GM12878 (cell line): ENCODE measurements around the gene NTN1.

ENCODE experiments used
- ASH2L ChIP-seq: fragments of 300-600, 200-600 bp; sonication (generic); IDR thresholded peaks from 2 replicates; pipeline ENCODE4 v1.6.1; 2017; ENCODE audit warnings: low read depth, mild to moderate bottlenecking, borderline replicate concordance
- CTCF ChIP-seq, 3 experiments: IDR thresholded peaks in 2 of 3; conservative IDR thresholded peaks in 1 of 3; 2 replicates each; pipeline ENCODE4 v1.5.1; 2011; ENCODE audit warnings: low read depth in 3 of 3, low read length in 3 of 3, mild to moderate bottlenecking in 3 of 3, control low read depth in 2 of 3, moderate library complexity in 2 of 3, inconsistent platforms in 1 of 3, mixed read lengths in 1 of 3; ENCODE audit not compliant: control insufficient read depth in 2 of 3, insufficient read depth in 1 of 3; ENCODE audit errors: extremely low read depth in 1 of 3
- JUND ChIP-seq: IDR thresholded peaks from 2 replicates; pipeline ENCODE4 v1.6.1; 2012; ENCODE audit warnings: low read depth, mild to moderate bottlenecking, low read length, improper control_type of control experiment, moderate library complexity
- SUPT20H ChIP-seq: IDR thresholded peaks from 2 replicates; pipeline ENCODE4 v1.6.1; 2011; ENCODE audit warnings: low read depth, mild to moderate bottlenecking, low read length, moderate library complexity, borderline replicate concordance; ENCODE audit not compliant: control insufficient read depth

- TF ChIP-seq CTCF (IDR thresholded peaks at IDR 0.05 in 2 of 3, conservative IDR thresholded peaks at IDR 0.05 in 1 of 3; ENCODE audit: control insufficient read depth in 2 of 3, extremely low read depth in 1 of 3, insufficient read depth in 1 of 3, low read depth in 3 of 3, low read length in 3 of 3): peak in 1 of 3 experiments; percentile 22; a peak in 1 of 6 replicates
- TF ChIP-seq SUPT20H: no peak
- TF ChIP-seq JUND: no peak
- TF ChIP-seq ASH2L: no peak
These were observed 251.3 kb downstream of the NTN1 start for GRCh38 chr17:9272501-9273200.
